HepG2 (cell line): ENCODE measurements around the gene UCN. TPM values are rescaled to one million over a fixed set of nuclear protein-coding genes. Genes with fewer than 3 reads are reported as not detected.

Source experiments
- CBX1 ChIP-seq: IDR thresholded peaks from one replicate; pipeline ENCODE4 v1.6.1; 2016; ENCODE audit warnings: antibody characterized with exemption, low read depth
- CREM ChIP-seq, 2 experiments: sonication (generic) in 1 of 2; formaldehyde crosslinking in 1 of 2; IDR thresholded peaks; 2 replicates each; pipeline versions ENCODE4 v1.4.0 to v1.6.1; 2016 to 2020; ENCODE audit warnings: antibody characterized with exemption in 1 of 2, mild to moderate bottlenecking in 1 of 2, missing genetic modification reagents in 1 of 2
- DNMT1 ChIP-seq: sonication (generic); formaldehyde crosslinking; IDR thresholded peaks from 2 replicates; pipeline ENCODE4 v1.5.1; 2020; ENCODE audit warnings: mild to moderate bottlenecking, missing genetic modification reagents
- IKZF1 ChIP-seq: fragments of 450-650 bp; IDR thresholded peaks from 2 replicates; pipeline ENCODE4 v1.7.1; 2016
- KLF16 ChIP-seq, 2 experiments: sonication (generic) in 1 of 2; formaldehyde crosslinking in 1 of 2; IDR thresholded peaks; 2 replicates each; pipeline versions ENCODE4 v1.6.1 to v1.8.0; 2016 to 2023; ENCODE audit warnings: missing genetic modification reagents in 2 of 2, missing compliant biosample characterization in 1 of 2
- NFATC3 ChIP-seq: sonication (generic); formaldehyde crosslinking; IDR thresholded peaks from 2 replicates; pipeline ENCODE4 v1.5.1; 2020; ENCODE audit warnings: mild to moderate bottlenecking, missing genetic modification reagents
- SMAD1 ChIP-seq: sonication (generic); formaldehyde crosslinking; IDR thresholded peaks from 2 replicates; pipeline ENCODE4 v1.4.0; 2020; ENCODE audit warnings: missing genetic modification reagents, low read depth, mild to moderate bottlenecking, borderline replicate concordance
- TOE1 ChIP-seq: sonication (generic); formaldehyde crosslinking; IDR thresholded peaks from 2 replicates; pipeline ENCODE4 v1.4.0; 2020; ENCODE audit warnings: mild to moderate bottlenecking, missing genetic modification reagents
- ZC3H13 ChIP-seq: sonication (generic); formaldehyde crosslinking; IDR thresholded peaks from 2 replicates; pipeline ENCODE4 v1.8.1; 2023; ENCODE audit warnings: mild to moderate bottlenecking, missing genetic modification reagents, moderate library complexity
- ZKSCAN1 ChIP-seq: fragments of 150-350 bp; IDR thresholded peaks from 2 replicates; pipeline ENCODE4 v1.6.1; 2014; ENCODE audit warnings: low read length
- polyA plus RNA-seq, 8 experiments: library from polyadenylated mRNA; depleted of rRNA in 3 of 8; stranded (reverse) in 7 of 8; unstranded in 1 of 8; fragments of >200 nt; fragmentation: Illumina TruSeq in 4 of 8; extraction: Trizol in 4 of 8; gene quantifications; 2 replicates each; pipeline versions ENCODE4 v1.2.1 to v1.2.3, GENCODE V29; 2011 to 2016; ENCODE audit warnings: low read depth in 4 of 8, missing spikeins in 1 of 8, mixed read lengths in 1 of 8; ENCODE audit not compliant: insufficient read depth in 1 of 8
- total RNA-seq, 5 experiments: library from RNA; depleted of rRNA; stranded (reverse); fragments of >200 nt; fragmentation: Illumina TruSeq; extraction: Trizol; gene quantifications; 2 replicates each; pipeline ENCODE4 v1.2.3, GENCODE V29; 2016; ENCODE audit warnings: low read depth in 1 of 5
- TF ChIP-seq, protein P1 (sequence below): IDR thresholded peaks from 2 replicates; pipeline ENCODE4 v1.6.1; 2016; ENCODE audit warnings: control low read depth
- TF ChIP-seq, protein P2 (sequence below): sonication (generic); formaldehyde crosslinking; conservative IDR thresholded peaks from 2 replicates; pipeline ENCODE4 v1.4.0; 2020; ENCODE audit warnings: mild to moderate bottlenecking, missing genetic modification reagents, moderate library complexity
- TF ChIP-seq, protein P3 (sequence below): sonication (generic); formaldehyde crosslinking; IDR thresholded peaks from 2 replicates; pipeline ENCODE4 v1.9.0; 2021; ENCODE audit warnings: missing genetic modification reagents, borderline replicate concordance
- TF ChIP-seq, protein P4 (sequence below): sonication (generic); formaldehyde crosslinking; IDR thresholded peaks from 2 replicates; pipeline ENCODE4 v1.4.0; 2020; ENCODE audit warnings: missing genetic modification reagents

Gene UCN
- total and polyA plus RNA-seq, 2 of the 13 experiments (the other 11 are each of a cell fraction or from before 2014, with no cell fraction given), result 1.2 to 2.3 TPM

DNA sequence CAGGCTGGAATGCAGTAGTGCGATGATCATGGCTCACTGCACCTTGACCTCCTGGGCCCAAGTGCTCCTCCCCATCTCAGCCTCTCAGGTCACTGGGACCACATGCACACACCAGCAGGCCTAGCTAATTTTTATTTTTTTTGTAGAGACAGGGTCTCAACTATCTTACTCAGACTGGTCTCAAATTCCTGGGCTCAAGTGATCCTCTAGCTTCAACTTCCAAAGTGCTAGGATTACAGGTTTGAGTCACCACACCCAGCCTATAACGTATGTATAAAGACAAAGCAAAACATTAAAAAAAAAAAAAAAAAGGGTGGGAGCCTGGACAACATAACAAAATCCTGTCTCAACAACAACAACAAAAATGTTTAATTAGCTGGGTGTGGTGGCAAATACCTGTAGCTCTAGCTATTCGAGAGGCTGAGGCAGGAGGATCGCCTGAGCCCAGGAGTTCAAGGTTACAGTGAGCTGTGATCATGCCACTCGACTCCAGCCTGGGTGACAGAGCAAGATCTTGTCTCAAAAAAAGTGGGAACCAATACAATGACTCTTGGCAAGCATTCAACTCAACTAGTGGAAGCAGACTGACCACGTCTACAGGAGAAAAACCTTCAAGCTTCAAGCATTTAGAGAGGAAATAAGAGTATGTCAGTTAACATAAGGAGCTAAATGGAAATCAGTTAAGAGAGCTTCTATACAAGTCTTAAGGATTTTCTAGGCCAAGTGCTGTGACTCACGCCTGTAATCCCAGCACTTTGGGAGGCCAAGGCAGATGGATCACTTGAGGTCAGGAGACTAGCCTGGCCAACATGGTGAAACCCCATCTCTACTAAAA, 45.7 kb upstream of the UCN start (continued):
- TF ChIP-seq, protein P1, sequence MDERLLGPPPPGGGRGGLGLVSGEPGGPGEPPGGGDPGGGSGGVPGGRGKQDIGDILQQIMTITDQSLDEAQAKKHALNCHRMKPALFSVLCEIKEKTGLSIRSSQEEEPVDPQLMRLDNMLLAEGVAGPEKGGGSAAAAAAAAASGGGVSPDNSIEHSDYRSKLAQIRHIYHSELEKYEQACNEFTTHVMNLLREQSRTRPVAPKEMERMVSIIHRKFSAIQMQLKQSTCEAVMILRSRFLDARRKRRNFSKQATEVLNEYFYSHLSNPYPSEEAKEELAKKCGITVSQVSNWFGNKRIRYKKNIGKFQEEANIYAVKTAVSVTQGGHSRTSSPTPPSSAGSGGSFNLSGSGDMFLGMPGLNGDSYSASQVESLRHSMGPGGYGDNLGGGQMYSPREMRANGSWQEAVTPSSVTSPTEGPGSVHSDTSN (CRISPR knock-in tag), result no peak
- TF ChIP-seq CBX1, result no peak
- TF ChIP-seq KLF16 (CRISPR knock-in tag; IDR thresholded peaks at IDR 0.05), result no peak
- 0 out of 2 replicates have a peak, but pooled peaks have one; percentile 32 for TF ChIP-seq CREM (IDR thresholded peaks at IDR 0.05)
- TF ChIP-seq CREM (CRISPR knock-in tag; IDR thresholded peaks at IDR 0.05), result no peak
- 0 out of 2 replicates have a peak, but pooled peaks have one; percentile 77 for TF ChIP-seq SMAD1 (CRISPR knock-in tag)
- no peak for TF ChIP-seq DNMT1 (CRISPR knock-in tag)
- TF ChIP-seq ZKSCAN1, result no peak
- TF ChIP-seq TOE1 (CRISPR knock-in tag), result no peak
- TF ChIP-seq, protein P2, sequence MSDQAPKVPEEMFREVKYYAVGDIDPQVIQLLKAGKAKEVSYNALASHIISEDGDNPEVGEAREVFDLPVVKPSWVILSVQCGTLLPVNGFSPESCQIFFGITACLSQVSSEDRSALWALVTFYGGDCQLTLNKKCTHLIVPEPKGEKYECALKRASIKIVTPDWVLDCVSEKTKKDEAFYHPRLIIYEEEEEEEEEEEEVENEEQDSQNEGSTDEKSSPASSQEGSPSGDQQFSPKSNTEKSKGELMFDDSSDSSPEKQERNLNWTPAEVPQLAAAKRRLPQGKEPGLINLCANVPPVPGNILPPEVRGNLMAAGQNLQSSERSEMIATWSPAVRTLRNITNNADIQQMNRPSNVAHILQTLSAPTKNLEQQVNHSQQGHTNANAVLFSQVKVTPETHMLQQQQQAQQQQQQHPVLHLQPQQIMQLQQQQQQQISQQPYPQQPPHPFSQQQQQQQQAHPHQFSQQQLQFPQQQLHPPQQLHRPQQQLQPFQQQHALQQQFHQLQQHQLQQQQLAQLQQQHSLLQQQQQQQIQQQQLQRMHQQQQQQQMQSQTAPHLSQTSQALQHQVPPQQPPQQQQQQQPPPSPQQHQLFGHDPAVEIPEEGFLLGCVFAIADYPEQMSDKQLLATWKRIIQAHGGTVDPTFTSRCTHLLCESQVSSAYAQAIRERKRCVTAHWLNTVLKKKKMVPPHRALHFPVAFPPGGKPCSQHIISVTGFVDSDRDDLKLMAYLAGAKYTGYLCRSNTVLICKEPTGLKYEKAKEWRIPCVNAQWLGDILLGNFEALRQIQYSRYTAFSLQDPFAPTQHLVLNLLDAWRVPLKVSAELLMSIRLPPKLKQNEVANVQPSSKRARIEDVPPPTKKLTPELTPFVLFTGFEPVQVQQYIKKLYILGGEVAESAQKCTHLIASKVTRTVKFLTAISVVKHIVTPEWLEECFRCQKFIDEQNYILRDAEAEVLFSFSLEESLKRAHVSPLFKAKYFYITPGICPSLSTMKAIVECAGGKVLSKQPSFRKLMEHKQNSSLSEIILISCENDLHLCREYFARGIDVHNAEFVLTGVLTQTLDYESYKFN (CRISPR knock-in tag), result peak; percentile 83
- TF ChIP-seq ZC3H13, result no peak
- no peak for TF ChIP-seq IKZF1
- no peak for TF ChIP-seq NFATC3
- TF ChIP-seq, protein P3, sequence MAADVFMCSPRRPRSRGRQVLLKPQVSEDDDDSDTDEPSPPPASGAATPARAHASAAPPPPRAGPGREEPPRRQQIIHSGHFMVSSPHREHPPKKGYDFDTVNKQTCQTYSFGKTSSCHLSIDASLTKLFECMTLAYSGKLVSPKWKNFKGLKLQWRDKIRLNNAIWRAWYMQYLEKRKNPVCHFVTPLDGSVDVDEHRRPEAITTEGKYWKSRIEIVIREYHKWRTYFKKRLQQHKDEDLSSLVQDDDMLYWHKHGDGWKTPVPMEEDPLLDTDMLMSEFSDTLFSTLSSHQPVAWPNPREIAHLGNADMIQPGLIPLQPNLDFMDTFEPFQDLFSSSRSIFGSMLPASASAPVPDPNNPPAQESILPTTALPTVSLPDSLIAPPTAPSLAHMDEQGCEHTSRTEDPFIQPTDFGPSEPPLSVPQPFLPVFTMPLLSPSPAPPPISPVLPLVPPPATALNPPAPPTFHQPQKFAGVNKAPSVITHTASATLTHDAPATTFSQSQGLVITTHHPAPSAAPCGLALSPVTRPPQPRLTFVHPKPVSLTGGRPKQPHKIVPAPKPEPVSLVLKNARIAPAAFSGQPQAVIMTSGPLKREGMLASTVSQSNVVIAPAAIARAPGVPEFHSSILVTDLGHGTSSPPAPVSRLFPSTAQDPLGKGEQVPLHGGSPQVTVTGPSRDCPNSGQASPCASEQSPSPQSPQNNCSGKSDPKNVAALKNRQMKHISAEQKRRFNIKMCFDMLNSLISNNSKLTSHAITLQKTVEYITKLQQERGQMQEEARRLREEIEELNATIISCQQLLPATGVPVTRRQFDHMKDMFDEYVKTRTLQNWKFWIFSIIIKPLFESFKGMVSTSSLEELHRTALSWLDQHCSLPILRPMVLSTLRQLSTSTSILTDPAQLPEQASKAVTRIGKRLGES, result 0 out of 2 replicates have a peak, but pooled peaks have one; percentile 49
- TF ChIP-seq, protein P4, sequence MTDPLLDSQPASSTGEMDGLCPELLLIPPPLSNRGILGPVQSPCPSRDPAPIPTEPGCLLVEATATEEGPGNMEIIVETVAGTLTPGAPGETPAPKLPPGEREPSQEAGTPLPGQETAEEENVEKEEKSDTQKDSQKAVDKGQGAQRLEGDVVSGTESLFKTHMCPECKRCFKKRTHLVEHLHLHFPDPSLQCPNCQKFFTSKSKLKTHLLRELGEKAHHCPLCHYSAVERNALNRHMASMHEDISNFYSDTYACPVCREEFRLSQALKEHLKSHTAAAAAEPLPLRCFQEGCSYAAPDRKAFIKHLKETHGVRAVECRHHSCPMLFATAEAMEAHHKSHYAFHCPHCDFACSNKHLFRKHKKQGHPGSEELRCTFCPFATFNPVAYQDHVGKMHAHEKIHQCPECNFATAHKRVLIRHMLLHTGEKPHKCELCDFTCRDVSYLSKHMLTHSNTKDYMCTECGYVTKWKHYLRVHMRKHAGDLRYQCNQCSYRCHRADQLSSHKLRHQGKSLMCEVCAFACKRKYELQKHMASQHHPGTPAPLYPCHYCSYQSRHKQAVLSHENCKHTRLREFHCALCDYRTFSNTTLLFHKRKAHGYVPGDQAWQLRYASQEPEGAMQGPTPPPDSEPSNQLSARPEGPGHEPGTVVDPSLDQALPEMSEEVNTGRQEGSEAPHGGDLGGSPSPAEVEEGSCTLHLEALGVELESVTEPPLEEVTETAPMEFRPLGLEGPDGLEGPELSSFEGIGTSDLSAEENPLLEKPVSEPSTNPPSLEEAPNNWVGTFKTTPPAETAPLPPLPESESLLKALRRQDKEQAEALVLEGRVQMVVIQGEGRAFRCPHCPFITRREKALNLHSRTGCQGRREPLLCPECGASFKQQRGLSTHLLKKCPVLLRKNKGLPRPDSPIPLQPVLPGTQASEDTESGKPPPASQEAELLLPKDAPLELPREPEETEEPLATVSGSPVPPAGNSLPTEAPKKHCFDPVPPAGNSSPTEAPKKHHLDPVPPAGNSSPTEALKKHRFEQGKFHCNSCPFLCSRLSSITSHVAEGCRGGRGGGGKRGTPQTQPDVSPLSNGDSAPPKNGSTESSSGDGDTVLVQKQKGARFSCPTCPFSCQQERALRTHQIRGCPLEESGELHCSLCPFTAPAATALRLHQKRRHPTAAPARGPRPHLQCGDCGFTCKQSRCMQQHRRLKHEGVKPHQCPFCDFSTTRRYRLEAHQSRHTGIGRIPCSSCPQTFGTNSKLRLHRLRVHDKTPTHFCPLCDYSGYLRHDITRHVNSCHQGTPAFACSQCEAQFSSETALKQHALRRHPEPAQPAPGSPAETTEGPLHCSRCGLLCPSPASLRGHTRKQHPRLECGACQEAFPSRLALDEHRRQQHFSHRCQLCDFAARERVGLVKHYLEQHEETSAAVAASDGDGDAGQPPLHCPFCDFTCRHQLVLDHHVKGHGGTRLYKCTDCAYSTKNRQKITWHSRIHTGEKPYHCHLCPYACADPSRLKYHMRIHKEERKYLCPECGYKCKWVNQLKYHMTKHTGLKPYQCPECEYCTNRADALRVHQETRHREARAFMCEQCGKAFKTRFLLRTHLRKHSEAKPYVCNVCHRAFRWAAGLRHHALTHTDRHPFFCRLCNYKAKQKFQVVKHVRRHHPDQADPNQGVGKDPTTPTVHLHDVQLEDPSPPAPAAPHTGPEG (CRISPR knock-in tag), result no peak
